SK-N-SH treated with all-trans-retinoic acid at 6 μM for 48 hours (cell line): ENCODE data around the gene ALDH1B1.

Experiments
- ATAC-seq: fragments of 200-7000 bp; cut with Tn5 transposase; 3 replicates; pipeline ENCODE4 v1.9.1; 2020; ENCODE audit warnings: mild to moderate bottlenecking, moderate library complexity
- BACH2 ChIP-seq: fragments of 250-450 bp; sonication (Bioruptor Pico); IDR thresholded peaks from 2 replicates; pipeline ENCODE4 v1.9.0; 2021; ENCODE audit warnings: mild to moderate bottlenecking, borderline replicate concordance
- CSDC2 ChIP-seq: fragments of 250-450 bp; sonication (Bioruptor Pico); IDR thresholded peaks from 2 replicates; pipeline ENCODE4 v1.5.0; 2020; ENCODE audit warnings: mild to moderate bottlenecking, moderate library complexity
- CSRNP3 ChIP-seq: fragments of 250-450 bp; sonication (Bioruptor Pico); IDR thresholded peaks from 2 replicates; pipeline ENCODE4 v1.5.1; 2021; ENCODE audit warnings: mild to moderate bottlenecking, moderate library complexity
- ESRRG ChIP-seq: fragments of 250-450 bp; sonication (Bioruptor Pico); IDR thresholded peaks from 2 replicates; pipeline ENCODE4 v1.6.1; 2021; ENCODE audit warnings: mild to moderate bottlenecking
- GLIS3 ChIP-seq: fragments of 250-450 bp; sonication (Bioruptor Pico); IDR thresholded peaks from 2 replicates; pipeline ENCODE4 v1.5.0; 2020; ENCODE audit warnings: mild to moderate bottlenecking, moderate library complexity
- ISL1 ChIP-seq: fragments of 250-450 bp; sonication (Bioruptor Pico); IDR thresholded peaks from 2 replicates; pipeline ENCODE4 v2.1.2; 2022; ENCODE audit warnings: mild to moderate bottlenecking, moderate library complexity
- OSR1 ChIP-seq: fragments of 250-450 bp; sonication (Bioruptor Pico); IDR thresholded peaks from 2 replicates; pipeline ENCODE4 v1.8.0; 2022; ENCODE audit warnings: moderate library complexity, mild to moderate bottlenecking, inconsistent platforms
- POU6F1 ChIP-seq: fragments of 250-450 bp; sonication (Bioruptor Pico); IDR thresholded peaks from 2 replicates; pipeline ENCODE4 v1.8.0; 2021; ENCODE audit warnings: low read depth, mild to moderate bottlenecking, moderate library complexity, borderline replicate concordance
- PPARA ChIP-seq: fragments of 250-450 bp; sonication (Bioruptor Pico); IDR thresholded peaks from 2 replicates; pipeline ENCODE4 v1.5.0; 2020; ENCODE audit warnings: mild to moderate bottlenecking, borderline replicate concordance
- RARB ChIP-seq: fragments of 250-450 bp; sonication (Bioruptor Pico); IDR thresholded peaks from 2 replicates; pipeline ENCODE4 v1.8.0; 2021; ENCODE audit warnings: mild to moderate bottlenecking, moderate library complexity
- SNAI2 ChIP-seq: fragments of 250-450 bp; sonication (Bioruptor Pico); IDR thresholded peaks from 2 replicates; pipeline ENCODE4 v1.5.0; 2020; ENCODE audit warnings: mild to moderate bottlenecking, moderate library complexity
- TCF4 ChIP-seq: fragments of 250-450 bp; sonication (Bioruptor Pico); IDR thresholded peaks from 2 replicates; pipeline ENCODE4 v1.8.0; 2021; ENCODE audit warnings: mild to moderate bottlenecking, moderate library complexity, borderline replicate concordance
- TOX ChIP-seq: fragments of 250-450 bp; sonication (Bioruptor Pico); IDR thresholded peaks from 2 replicates; pipeline ENCODE4 v1.8.0; 2021; ENCODE audit warnings: mild to moderate bottlenecking, moderate library complexity, borderline replicate concordance
- ZC3H10 ChIP-seq: fragments of 250-450 bp; sonication (Bioruptor Pico); IDR thresholded peaks from 2 replicates; pipeline ENCODE4 v1.5.1; 2021; ENCODE audit warnings: mild to moderate bottlenecking, moderate library complexity
- ZNF565 ChIP-seq: fragments of 450-650 bp; formaldehyde crosslinking; conservative IDR thresholded peaks from 2 replicates; pipeline ENCODE4 v1.5.0; 2020; ENCODE audit warnings: low read depth, mild to moderate bottlenecking, moderate library complexity
- ZNF70 ChIP-seq: fragments of 450-650 bp; formaldehyde crosslinking; IDR thresholded peaks from 2 replicates; pipeline ENCODE4 v1.5.0; 2020; ENCODE audit warnings: mild to moderate bottlenecking, moderate library complexity
- ZNF8 ChIP-seq: fragments of 450-650 bp; formaldehyde crosslinking; IDR thresholded peaks from 2 replicates; pipeline ENCODE4 v1.5.0; 2020; ENCODE audit warnings: mild to moderate bottlenecking, moderate library complexity
- TF ChIP-seq, protein P1 (sequence below): fragments of 250-450 bp; sonication (Bioruptor Pico); IDR thresholded peaks from 2 replicates; pipeline ENCODE4 v1.8.0; 2020; ENCODE audit warnings: mild to moderate bottlenecking, moderate library complexity, borderline replicate concordance
- TF ChIP-seq, protein P2 (sequence below): fragments of 250-450 bp; sonication (Bioruptor Pico); IDR thresholded peaks from 2 replicates; pipeline ENCODE4 v1.5.1; 2020; ENCODE audit warnings: low read depth, mild to moderate bottlenecking, moderate library complexity

Gene ALDH1B1

DNA sequence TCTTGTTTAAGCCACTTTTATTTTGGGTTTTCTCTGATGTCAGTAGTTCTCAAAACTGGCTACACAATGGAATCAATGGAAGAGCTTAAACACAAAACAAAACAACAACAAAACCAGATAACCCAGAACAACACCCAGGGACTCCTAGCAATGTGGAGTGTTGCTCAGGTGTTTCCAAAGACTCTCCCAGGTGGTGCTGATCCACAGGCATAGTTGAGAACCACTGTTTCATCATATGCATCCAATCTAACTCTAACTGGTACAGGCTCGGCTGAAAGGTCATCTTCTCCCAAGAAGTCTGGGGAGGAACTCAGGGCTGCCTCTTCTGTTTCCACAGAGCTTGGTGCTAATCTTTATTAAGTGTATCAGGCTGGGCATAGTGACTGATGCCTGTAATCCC is 5.4 kb upstream of the ALDH1B1 start:
- ATAC-seq: no peak
- no peak for TF ChIP-seq ZNF565
- TF ChIP-seq TOX (CRISPR knock-in tag): no peak
- TF ChIP-seq ISL1 (CRISPR knock-in tag): no peak
- TF ChIP-seq RARB (CRISPR knock-in tag): no peak
- TF ChIP-seq GLIS3: no peak
- no peak for TF ChIP-seq CSDC2 (CRISPR knock-in tag)
- TF ChIP-seq POU6F1 (CRISPR knock-in tag): no peak
- TF ChIP-seq ZNF70 (CRISPR knock-in tag): no peak
- TF ChIP-seq, protein P1, sequence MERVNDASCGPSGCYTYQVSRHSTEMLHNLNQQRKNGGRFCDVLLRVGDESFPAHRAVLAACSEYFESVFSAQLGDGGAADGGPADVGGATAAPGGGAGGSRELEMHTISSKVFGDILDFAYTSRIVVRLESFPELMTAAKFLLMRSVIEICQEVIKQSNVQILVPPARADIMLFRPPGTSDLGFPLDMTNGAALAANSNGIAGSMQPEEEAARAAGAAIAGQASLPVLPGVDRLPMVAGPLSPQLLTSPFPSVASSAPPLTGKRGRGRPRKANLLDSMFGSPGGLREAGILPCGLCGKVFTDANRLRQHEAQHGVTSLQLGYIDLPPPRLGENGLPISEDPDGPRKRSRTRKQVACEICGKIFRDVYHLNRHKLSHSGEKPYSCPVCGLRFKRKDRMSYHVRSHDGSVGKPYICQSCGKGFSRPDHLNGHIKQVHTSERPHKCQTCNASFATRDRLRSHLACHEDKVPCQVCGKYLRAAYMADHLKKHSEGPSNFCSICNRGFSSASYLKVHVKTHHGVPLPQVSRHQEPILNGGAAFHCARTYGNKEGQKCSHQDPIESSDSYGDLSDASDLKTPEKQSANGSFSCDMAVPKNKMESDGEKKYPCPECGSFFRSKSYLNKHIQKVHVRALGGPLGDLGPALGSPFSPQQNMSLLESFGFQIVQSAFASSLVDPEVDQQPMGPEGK (CRISPR knock-in tag): no peak
- TF ChIP-seq ESRRG: no peak
- TF ChIP-seq, all 23 proteins: peak for 0

- no peak for ATAC-seq
- TF ChIP-seq OSR1 (CRISPR knock-in tag): no peak
These were observed 4.8 kb upstream of the ALDH1B1 start for GRCh38 chr9:38387751-38388150.

- no peak for TF ChIP-seq RARB (CRISPR knock-in tag)
- no peak for TF ChIP-seq PPARA (CRISPR knock-in tag)
- no peak for TF ChIP-seq ISL1 (CRISPR knock-in tag)
- TF ChIP-seq TCF4 (CRISPR knock-in tag): no peak
- TF ChIP-seq, protein P1 (CRISPR knock-in tag): no peak
- no peak for TF ChIP-seq BACH2 (CRISPR knock-in tag)
- TF ChIP-seq ZC3H10 (CRISPR knock-in tag): no peak
- TF ChIP-seq, protein P2, sequence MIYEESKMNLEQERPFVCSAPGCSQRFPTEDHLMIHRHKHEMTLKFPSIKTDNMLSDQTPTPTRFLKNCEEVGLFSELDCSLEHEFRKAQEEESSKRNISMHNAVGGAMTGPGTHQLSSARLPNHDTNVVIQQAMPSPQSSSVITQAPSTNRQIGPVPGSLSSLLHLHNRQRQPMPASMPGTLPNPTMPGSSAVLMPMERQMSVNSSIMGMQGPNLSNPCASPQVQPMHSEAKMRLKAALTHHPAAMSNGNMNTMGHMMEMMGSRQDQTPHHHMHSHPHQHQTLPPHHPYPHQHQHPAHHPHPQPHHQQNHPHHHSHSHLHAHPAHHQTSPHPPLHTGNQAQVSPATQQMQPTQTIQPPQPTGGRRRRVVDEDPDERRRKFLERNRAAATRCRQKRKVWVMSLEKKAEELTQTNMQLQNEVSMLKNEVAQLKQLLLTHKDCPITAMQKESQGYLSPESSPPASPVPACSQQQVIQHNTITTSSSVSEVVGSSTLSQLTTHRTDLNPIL: no peak
- TF ChIP-seq CSDC2 (CRISPR knock-in tag): no peak
- no peak for TF ChIP-seq CSRNP3 (CRISPR knock-in tag)
- TF ChIP-seq ZNF8: no peak
- TF ChIP-seq TOX (CRISPR knock-in tag): no peak
- no peak for TF ChIP-seq GLIS3
These were observed 3.9 kb upstream of the ALDH1B1 start for GRCh38 chr9:38388283-38389223.

DNA sequence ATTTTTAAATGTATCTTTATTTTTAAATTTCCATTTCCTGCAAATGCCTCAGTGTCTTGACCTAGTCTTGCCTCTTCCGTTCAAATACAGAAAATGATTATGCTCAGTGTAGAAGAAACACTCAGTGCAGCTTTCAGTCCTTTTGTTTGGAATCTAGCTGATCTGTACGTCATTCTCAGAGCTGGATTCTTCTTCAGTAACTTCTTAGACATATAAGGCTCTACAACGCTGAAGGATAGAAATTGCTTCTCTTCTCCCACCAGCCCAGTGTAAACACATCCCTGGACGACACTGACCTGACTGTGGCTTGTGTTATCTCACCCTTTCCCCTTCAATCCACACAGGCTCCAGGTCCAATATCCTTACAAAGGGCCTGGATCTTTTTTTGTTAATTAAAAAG is 3.2 kb upstream of the ALDH1B1 start:
- TF ChIP-seq CSDC2 (CRISPR knock-in tag): no peak
- no peak for TF ChIP-seq SNAI2
- no peak for TF ChIP-seq ZC3H10 (CRISPR knock-in tag)
- TF ChIP-seq ESRRG: no peak
- TF ChIP-seq, protein P1 (CRISPR knock-in tag): no peak
- TF ChIP-seq, protein P2: no peak
- no peak for TF ChIP-seq ZNF70 (CRISPR knock-in tag)
- TF ChIP-seq TOX (CRISPR knock-in tag): no peak

More at GRCh38 chr9:38388283-38389223, 3.9 kb upstream of the ALDH1B1 start:
- ATAC-seq: no peak

More for the DNA sequence above, 3.2 kb upstream of the ALDH1B1 start:
- ATAC-seq: no peak
